GM12878 (cell line): Measurements from ENCODE around the gene MPST. TPM values are rescaled to one million over a fixed set of nuclear protein-coding genes. Genes with fewer than 3 reads are reported as not detected.

Source experiments
- ATAC-seq: fragments of 200-7000 bp; cut with Tn5 transposase; 3 replicates; pipeline ENCODE4 v1.9.1; 2020; ENCODE audit warnings: mild to moderate bottlenecking, moderate library complexity
- BruUV-seq: library from RNA; stranded (reverse); fragments of 400-500 nt; replicated peaks from 2 replicates; lab custom pipeline; 2021; lab: Mats Ljungman, UMichigan
- CTCF ChIA-PET: fragments of 300-600 bp; sonication (Branson Sonifier 250); formaldehyde crosslinking; extraction: SDS; loops from one replicate; lab custom pipeline; 2021; ENCODE audit warnings: inconsistent platforms; lab: Yijun Ruan, JAX
- POLR2A ChIA-PET: fragments of 350-600 bp; formaldehyde crosslinking; extraction: SDS; loops from one replicate; lab custom pipeline; 2021; ENCODE audit warnings: inconsistent platforms; lab: Charles Lee
- RAD21 ChIA-PET: fragments of 300-600 bp; sonication (Branson Sonifier 250); formaldehyde crosslinking; loops from one replicate; lab custom pipeline; 2023; ENCODE audit warnings: antibody characterized with exemption; ENCODE audit not compliant: unreplicated experiment; lab: Charles Lee
- SMC1A ChIA-PET: fragments of 300-600 bp; sonication (Branson Sonifier 250); formaldehyde crosslinking; loops from one replicate; lab custom pipeline; 2023; ENCODE audit not compliant: unreplicated experiment, uncharacterized antibody; lab: Charles Lee
- DNase-seq: peaks from one replicate; pipeline ENCODE4 v3.0.0-alpha.2; 2011; ENCODE audit warnings: low read depth, low spot score
- FAIRE-seq: peaks from 3 replicates; lab custom pipeline; 2011; peaks lifted over from hg19 to GRCh38; lab: Jason Lieb, UNC
- H2AFZ ChIP-seq: 2 replicates; pipeline ENCODE4 v1.6.0; 2011; ENCODE audit warnings: low read depth, low read length, control low read depth; ENCODE audit not compliant: control insufficient read depth
- H3K27ac ChIP-seq: 2 replicates; pipeline ENCODE4 v1.5.1; 2011; ENCODE audit warnings: control low read depth; ENCODE audit not compliant: control insufficient read depth, insufficient read depth
- H3K27me3 ChIP-seq, 2 experiments: replicated peaks in 1 of 2; 2 replicates each; pipeline versions ENCODE4 v1.6.0 to v1.6.1; 2011; ENCODE audit warnings: low read length in 1 of 2; ENCODE audit not compliant: control insufficient read depth in 2 of 2, insufficient read depth in 2 of 2
- H3K36me3 ChIP-seq, 2 experiments: 2 replicates each; pipeline ENCODE4 v1.5.1; 2011; ENCODE audit warnings: low read length in 1 of 2; ENCODE audit not compliant: control insufficient read depth in 2 of 2, insufficient read depth in 2 of 2
- H3K4me1 ChIP-seq: 2 replicates; pipeline ENCODE4 v1.6.1; 2011; ENCODE audit warnings: mild to moderate bottlenecking, low read length, moderate library complexity, mixed read lengths; ENCODE audit not compliant: control insufficient read depth, insufficient read depth
- H3K4me2 ChIP-seq: 2 replicates; pipeline ENCODE4 v1.6.0; 2011; ENCODE audit warnings: control low read depth; ENCODE audit not compliant: control insufficient read depth, insufficient read depth
- H3K4me3 ChIP-seq: fragments of 200-600 bp; sonication (generic); 2 replicates; pipeline ENCODE4 v1.5.1; 2016
- H3K79me2 ChIP-seq: 2 replicates; pipeline ENCODE4 v1.6.0; 2011; ENCODE audit warnings: low read length; ENCODE audit not compliant: control insufficient read depth, insufficient read depth
- H3K9ac ChIP-seq: 2 replicates; pipeline ENCODE4 v1.8.0; 2011; ENCODE audit warnings: low read length, control low read depth, mixed read lengths; ENCODE audit not compliant: control insufficient read depth, insufficient read depth
- H3K9me3 ChIP-seq: replicated peaks from 3 replicates; pipeline ENCODE4 v1.5.1; 2011; ENCODE audit warnings: mild to moderate bottlenecking, low read length; ENCODE audit not compliant: control insufficient read depth, insufficient read depth
- H4K20me1 ChIP-seq: 2 replicates; pipeline ENCODE4 v1.6.0; 2011; ENCODE audit not compliant: control insufficient read depth, insufficient read depth
- BCLAF1 ChIP-seq: fragments of 450-650 bp; IDR thresholded peaks from 2 replicates; pipeline ENCODE4 v1.6.1; 2017; ENCODE audit warnings: antibody characterized with exemption, mild to moderate bottlenecking, moderate library complexity
- CREM ChIP-seq: IDR thresholded peaks from 2 replicates; pipeline ENCODE4 v1.6.1; 2014; ENCODE audit warnings: antibody characterized with exemption, low read depth
- CUX1 ChIP-seq: IDR thresholded peaks from 2 replicates; pipeline ENCODE4 v1.6.1; 2012; ENCODE audit warnings: improper control_type of control experiment, low read depth, low read length; ENCODE audit not compliant: insufficient replicate concordance
- NBN ChIP-seq: fragments of 450-650 bp; IDR thresholded peaks from 2 replicates; pipeline ENCODE4 v1.6.1; 2016
- RAD51 ChIP-seq: fragments of 450-650 bp; IDR thresholded peaks from 2 replicates; pipeline ENCODE4 v1.6.1; 2016; ENCODE audit warnings: moderate library complexity, mild to moderate bottlenecking, inconsistent platforms
- ZBTB4 ChIP-seq: fragments of 450-650 bp; formaldehyde crosslinking; IDR thresholded peaks from 2 replicates; pipeline ENCODE4 v1.4.0; 2022; ENCODE audit warnings: mild to moderate bottlenecking, moderate library complexity
- WGBS: methylation state at CpG from one replicate; pipeline ENCODE4 v1.1.6; 2016; ENCODE audit warnings: low lambda C conversion rate; ENCODE audit not compliant: insufficient replicate concordance, insufficient coverage; ENCODE audit errors: missing lambda C conversion rate; 5-methylcytosine and 5-hydroxymethylcytosine counted together
- in situ Hi-C: fragments of 300-500 bp; cut with MboI; formaldehyde crosslinking; loops from 9 replicates; pipeline ENCODE4 v1.14.3; 2018; ENCODE audit warnings: mixed read lengths
- intact Hi-C: fragments of 100-400 bp; cut with micrococcal nuclease; formaldehyde crosslinking; loops from one replicate; pipeline ENCODE4 v1.14.2; 2022; ENCODE audit not compliant: unreplicated experiment
- polyA plus RNA-seq, 11 experiments: library from polyadenylated mRNA; depleted of rRNA in 4 of 11; unstranded in 6 of 11; stranded (reverse) in 5 of 11; fragments of >200 nt; fragmentation: Nextera tagmentation in 4 of 11; fragmentation: Illumina TruSeq in 1 of 11; extraction: Ambion mirVana in 4 of 11; extraction: Trizol in 1 of 11; gene quantifications; 1 replicate in 1 of 11; 2 replicates in 10 of 11; pipeline versions ENCODE4 v1.2.1 to v1.2.3, GENCODE V29; 2011 to 2016; ENCODE audit warnings: inconsistent platforms in 2 of 11, missing spikeins in 2 of 11, low read depth in 1 of 11
- total RNA-seq, 4 experiments: library from RNA; depleted of rRNA in 3 of 4; stranded (reverse); fragments of >200 nt in 3 of 4; fragmentation: Illumina TruSeq in 1 of 4; extraction: Trizol in 1 of 4; gene quantifications; 2 replicates each; pipeline versions ENCODE4 v1.2.1 to v1.2.3, GENCODE V29; 2013 to 2021

Gene MPST
- total and polyA plus RNA-seq, 10 of the 15 experiments (the other 5 are each of a cell fraction or from before 2014, with no cell fraction given) = 0.95 to 88.7 (median 38.5) TPM

- no peaks in the 10 kb centered on the region for H3K9me3 ChIP-seq
- ChIA-PET POLR2A (no interaction called here), CTCF (interaction anchor here (0.7 to 1.5 kb wide), 3 partner anchors 44 to 316 kb away, joined by 3 to 5 read pairs (median 3); no protein-coding TSS in a partner anchor), SMC1A (no interaction called here), RAD21 (no interaction called here)
- no peak overlapping the region for H2AFZ ChIP-seq
- no TSS peak for BruUV-seq
- no peaks in the 10 kb centered on the region for H4K20me1 ChIP-seq
- ATAC-seq = no peak
- FAIRE-seq = no peak
- DNase-seq = no peak
- no peaks in the 10 kb centered on the region for H3K79me2 ChIP-seq
- H3K36me3 ChIP-seq = no peaks in the 10 kb centered on the region
- H3K4me2 ChIP-seq = no peak overlapping the region
- no peak overlapping the region for H3K27ac ChIP-seq
- intact Hi-C loops (no loop called here), in situ Hi-C loops (no loop called here)
- H3K4me3 ChIP-seq = no peak overlapping the region
- 57% methylated on average over 4 of the region's 4 CpGs for WGBS
- TF ChIP-seq CUX1 (no peak), CREM (no peak), ZBTB4 (no peak), NBN (no peak), RAD51 (no peak), BCLAF1 (no peak)
- peaks cover 0 to 3% of the 10 kb centered on the region in 2 experiments; a peak in 2 of 4 replicates for H3K27me3 ChIP-seq
- no peaks in the 10 kb centered on the region for H3K4me1 ChIP-seq
- H3K9ac ChIP-seq = no peak overlapping the region
These were observed 20.1 kb upstream of the MPST start for GRCh38 chr22:36999463-36999862.
